Stomach smooth muscle (tissue), 2 donors: ENCODE measurements around the gene CUEDC1.
A peak's percentile ranks its signal among the peaks of the same experiment; 100 is the strongest.
"Not testable (repeated sequence)": the region's sequence is repeated elsewhere in the genome, so short reads cannot be mapped to it uniquely, and the experiment has no call there.

Experiments
- H3K27ac ChIP-seq: one replicate; pipeline ENCODE4 v1.7.0; 2013; ENCODE audit warnings: mild to moderate bottlenecking, low read length, inconsistent platforms
- H3K27me3 ChIP-seq, 2 donors: one replicate each; pipeline ENCODE4 v1.7.0; 2013; ENCODE audit warnings: low read length in 2 of 2; ENCODE audit not compliant: insufficient read depth in 2 of 2, control insufficient read depth in 1 of 2
- H3K36me3 ChIP-seq, 2 donors: one replicate each; pipeline ENCODE4 v1.7.0; 2013; ENCODE audit warnings: low read length in 2 of 2; ENCODE audit not compliant: control insufficient read depth in 2 of 2, insufficient read depth in 2 of 2
- H3K4me1 ChIP-seq: one replicate; pipeline ENCODE4 v1.7.0; 2013; ENCODE audit warnings: low read length; ENCODE audit not compliant: control insufficient read depth, insufficient read depth
- H3K4me3 ChIP-seq, 2 donors: one replicate each; pipeline ENCODE4 v1.7.0; 2013; ENCODE audit warnings: low read length in 2 of 2
- H3K9ac ChIP-seq, 2 donors: one replicate each; pipeline ENCODE4 v1.7.0; 2013; ENCODE audit warnings: low read length in 2 of 2, mild to moderate bottlenecking in 1 of 2
- H3K9me3 ChIP-seq, 2 donors: one replicate each; pipeline ENCODE4 v1.7.0; 2013; ENCODE audit warnings: low read length in 2 of 2; ENCODE audit not compliant: control insufficient read depth in 2 of 2
- donor health status: healthy.
- donor health status: Pancreatic carcinoma.

The CUEDC1 gene

DNA sequence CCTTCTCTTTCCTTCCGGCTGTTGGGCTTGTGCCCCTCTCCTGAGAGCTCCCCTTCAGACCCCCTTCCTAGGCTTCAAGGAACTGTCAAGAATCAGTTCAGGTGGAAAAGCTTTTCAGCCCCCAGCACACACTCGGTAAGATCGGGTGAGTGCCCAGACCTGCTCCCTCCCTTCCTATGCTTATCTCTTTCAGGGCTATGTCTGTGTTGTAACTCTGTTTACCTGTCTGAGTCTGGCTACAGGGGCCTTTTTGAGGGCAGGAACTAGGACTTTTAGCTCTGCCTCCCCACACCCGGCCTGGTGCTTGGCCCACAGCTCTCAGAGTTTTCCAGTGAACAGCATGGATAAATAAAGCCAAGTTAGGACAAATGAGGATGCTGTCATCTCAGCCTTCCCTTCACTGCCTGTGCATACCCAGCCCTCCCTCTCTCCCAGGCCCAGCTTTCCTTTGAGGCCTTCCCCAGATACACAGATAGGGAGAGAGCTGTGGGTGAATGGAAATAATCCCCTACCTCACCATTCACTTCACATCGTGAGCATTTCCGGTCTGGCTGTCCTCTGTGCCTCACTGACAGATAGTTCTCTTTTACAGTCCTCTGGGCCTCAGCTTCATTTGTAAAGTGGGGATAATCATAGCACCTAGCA is 99.7 kb downstream of the CUEDC1 start:
- Histone ChIP-seq H3K9me3 (no peaks in the 10 kb centered on the region), H3K9ac (peak overlapping the region; percentile 47 to 56), H3K27ac (peak overlapping the region; percentile 90), H3K4me3 (peak overlapping the region in 1 of 2 donors; percentile 44), H3K27me3 (no peaks in the 10 kb centered on the region), H3K4me1 (peaks cover 72% of the 10 kb centered on the region), H3K36me3 (no peaks in the 10 kb centered on the region)

GRCh38 chr17:57853695-57854094 is 101.5 kb downstream of the CUEDC1 start:
- peaks cover 70% of the 10 kb centered on the region for H3K4me1 ChIP-seq
- no peak overlapping the region for H3K4me3 ChIP-seq
- no peaks in the 10 kb centered on the region for H3K9me3 ChIP-seq
- no peaks in the 10 kb centered on the region for H3K27me3 ChIP-seq
- no peaks in the 10 kb centered on the region for H3K36me3 ChIP-seq
- peak overlapping the region; percentile 90 for H3K27ac ChIP-seq
- peak overlapping the region; percentile 17 to 42 for H3K9ac ChIP-seq

DNA sequence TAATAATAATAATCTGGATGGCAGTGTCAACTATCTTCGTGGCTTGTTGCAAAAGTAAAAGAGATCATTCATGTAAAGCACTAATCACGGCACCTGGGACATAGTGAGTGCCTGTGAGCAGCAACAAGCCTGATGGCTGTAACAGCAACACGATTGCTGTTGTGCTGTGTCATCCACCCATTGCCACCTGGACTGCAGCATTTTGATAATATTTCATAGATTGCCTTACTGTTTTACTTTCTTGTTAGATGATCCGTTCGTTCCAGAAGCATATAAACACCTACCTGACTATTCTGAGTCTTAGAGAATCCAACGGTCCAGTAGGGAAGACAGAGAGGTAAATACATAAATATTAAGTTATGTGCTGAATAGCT is 102.3 kb downstream of the CUEDC1 start:
- H3K4me1 ChIP-seq: peaks cover 64% of the 10 kb centered on the region
- peaks cover 0 to 1% of the 10 kb centered on the region in 2 donors for H3K36me3 ChIP-seq
- H3K27me3 ChIP-seq: no peaks in the 10 kb centered on the region
- peak overlapping the region; percentile 90 for H3K27ac ChIP-seq
- no peak overlapping the region for H3K4me3 ChIP-seq
- no peaks in the 10 kb centered on the region for H3K9me3 ChIP-seq
- peak overlapping the region in 1 of 2 donors; percentile 36 for H3K9ac ChIP-seq

DNA sequence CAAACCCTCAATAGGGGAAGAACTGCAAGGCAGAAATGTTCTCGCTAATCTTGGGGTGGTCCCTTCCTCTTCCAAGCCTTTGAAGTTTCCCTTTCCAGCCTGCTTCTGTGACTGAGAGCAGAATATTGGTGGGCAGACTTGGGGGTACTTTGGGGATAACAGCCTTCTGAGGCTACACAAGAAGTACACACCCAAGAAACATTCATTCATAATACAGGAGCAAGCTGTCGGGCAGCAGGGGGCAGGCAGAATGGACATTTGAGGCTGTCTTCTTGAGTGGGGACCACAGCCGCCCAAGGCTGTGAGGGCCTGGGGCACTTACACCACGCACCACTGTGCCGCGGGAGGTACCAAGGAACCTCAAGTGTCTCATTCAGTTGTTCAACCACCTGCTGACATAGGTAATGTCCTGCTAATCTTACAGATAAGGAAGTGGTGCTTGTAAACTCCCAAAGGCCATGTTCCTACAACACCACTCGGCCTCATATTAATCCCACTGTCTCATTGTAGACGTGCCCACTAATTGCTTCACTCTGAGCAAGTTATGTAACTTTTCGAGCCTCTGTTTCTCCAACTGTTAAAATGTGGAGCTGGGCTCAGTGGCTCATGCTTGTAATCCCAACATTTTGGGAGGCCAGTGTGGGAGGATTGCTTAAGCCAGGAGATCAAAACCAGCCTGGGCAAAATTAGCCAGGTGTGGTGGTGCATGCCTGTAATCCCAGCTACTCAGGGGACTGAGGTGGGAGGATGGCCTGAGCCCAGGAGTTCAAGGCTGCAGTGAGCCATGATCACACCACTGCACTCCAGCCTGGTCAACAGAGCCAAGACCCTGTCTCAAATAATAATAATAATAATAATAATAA is 102.9 kb downstream of the CUEDC1 start:
- Histone ChIP-seq H3K9me3 (no peaks in the 10 kb centered on the region), H3K36me3 (peaks cover 0 to 2% of the 10 kb centered on the region in 2 donors), H3K9ac (peak overlapping the region; percentile 47 to 62), H3K27ac (peak overlapping the region; percentile 90), H3K4me3 (peak overlapping the region; percentile 26 to 54), H3K4me1 (peaks cover 63% of the 10 kb centered on the region), H3K27me3 (no peaks in the 10 kb centered on the region)

GRCh38 chr17:57849874-57850754 is 105.1 kb downstream of the CUEDC1 start, which contains the start of gene MRPS23:
Gene MRPS23, minus strand, starts transcription at chr17:57850044. Its CDS starts 34 bp downstream, at chr17:57850010.
- peak within 1 kb of the TSS; percentile 98 to 99 for H3K4me3 ChIP-seq
- no peaks in the 10 kb centered on the region for H3K27me3 ChIP-seq
- H3K27ac ChIP-seq: peak within 1 kb of the TSS; percentile 95
- no peaks in the 10 kb centered on the region for H3K9me3 ChIP-seq
- peaks cover 51% of the 10 kb centered on the region for H3K4me1 ChIP-seq
- H3K36me3 ChIP-seq: peaks cover 2% of the 10 kb centered on the region in 2 donors
- H3K9ac ChIP-seq: peak within 1 kb of the TSS; percentile 90 to 94

DNA sequence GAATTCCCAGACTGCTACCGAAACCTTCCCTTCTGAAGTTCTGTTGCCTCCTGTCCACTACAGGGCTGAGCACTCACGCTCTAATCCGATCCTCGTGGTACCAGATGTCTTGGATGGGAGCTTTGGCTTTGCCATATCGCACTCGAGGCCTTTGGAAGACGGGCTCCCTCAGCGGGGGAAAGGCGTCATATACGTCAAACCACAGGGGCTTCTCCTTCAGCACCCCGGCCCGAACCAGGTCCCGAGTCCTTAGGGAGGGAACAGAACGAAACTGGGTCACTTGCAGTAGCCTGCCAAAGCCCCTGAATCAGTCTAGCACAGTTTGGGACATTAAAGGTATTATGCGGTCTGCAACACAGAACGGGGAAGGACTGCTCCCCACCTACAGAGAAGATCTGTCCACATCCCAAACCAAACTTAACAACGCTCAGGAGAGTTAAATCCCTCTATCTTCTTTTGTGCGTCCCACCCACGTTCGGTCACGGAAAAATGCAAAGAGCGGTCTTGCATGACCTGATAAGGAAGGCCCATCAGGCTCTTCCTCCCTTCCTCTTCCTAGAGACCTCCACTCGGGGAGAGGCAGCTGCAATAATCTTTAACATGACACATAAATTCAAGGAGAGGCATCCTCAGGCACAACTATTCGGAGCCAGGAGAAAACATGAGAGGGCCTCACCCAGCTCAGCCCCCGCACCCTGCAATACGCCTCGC is 105.9 kb downstream of the CUEDC1 start:
- Histone ChIP-seq H3K27ac (peak overlapping the region; percentile 95), H3K9me3 (no peaks in the 10 kb centered on the region), H3K4me3 (peak overlapping the region; percentile 98 to 99), H3K9ac (peak overlapping the region; percentile 89 to 90), H3K4me1 (peaks cover 45% of the 10 kb centered on the region), H3K27me3 (no peaks in the 10 kb centered on the region), H3K36me3 (peaks cover 2% of the 10 kb centered on the region in 2 donors)

GRCh38 chr17:57846056-57846945 is 108.9 kb downstream of the CUEDC1 start:
- H3K9ac ChIP-seq, H3K4me3 ChIP-seq, H3K9me3 ChIP-seq, H3K27ac ChIP-seq, H3K36me3 ChIP-seq, H3K27me3 ChIP-seq: not testable (repeated sequence)
- peaks cover 22% of the 10 kb centered on the region for H3K4me1 ChIP-seq

DNA sequence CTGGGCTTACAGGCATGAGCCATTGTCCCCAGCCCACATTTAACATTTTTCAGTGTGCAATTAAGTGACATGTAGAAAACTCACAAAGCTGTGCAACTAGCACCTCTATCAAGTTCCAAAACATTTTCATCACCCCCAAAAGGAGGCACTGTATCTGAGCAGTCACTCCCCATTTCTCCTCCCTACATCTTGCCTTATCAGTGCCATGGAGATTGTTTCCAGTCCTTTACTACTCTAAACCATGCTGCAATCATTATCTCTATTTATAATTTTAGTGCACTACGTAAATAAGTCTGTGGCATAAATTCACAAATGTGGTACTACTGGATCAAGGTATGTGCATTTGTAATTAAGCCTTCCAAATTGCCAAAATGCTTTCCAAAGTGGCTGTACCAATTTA is 112.9 kb downstream of the CUEDC1 start:
- peaks cover 15 to 22% of the 10 kb centered on the region in 2 donors for H3K36me3 ChIP-seq
- no peak overlapping the region for H3K4me3 ChIP-seq
- no peak overlapping the region for H3K9ac ChIP-seq
- no peaks in the 10 kb centered on the region for H3K27me3 ChIP-seq
- H3K27ac ChIP-seq: no peak overlapping the region
- no peaks in the 10 kb centered on the region for H3K9me3 ChIP-seq
- peaks cover 9% of the 10 kb centered on the region for H3K4me1 ChIP-seq

DNA sequence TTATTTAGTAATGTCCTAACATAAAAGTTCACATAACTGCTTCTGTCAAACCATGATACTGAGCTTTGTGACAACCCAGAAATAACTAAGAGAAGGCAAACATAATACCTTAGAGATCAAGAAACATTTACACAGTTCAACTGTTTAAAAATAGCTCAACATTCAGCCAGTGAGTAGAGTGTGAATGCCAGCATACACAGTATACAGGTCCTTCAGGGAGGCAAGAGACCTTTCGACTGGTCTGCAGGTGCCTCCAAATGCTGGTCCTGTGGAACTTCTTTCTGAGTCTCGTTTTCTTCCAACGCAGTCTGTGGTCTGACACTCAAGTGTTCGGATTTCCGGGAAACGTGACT is 115.7 kb downstream of the CUEDC1 start:
- Histone ChIP-seq H3K36me3 (peaks cover 15 to 25% of the 10 kb centered on the region in 2 donors), H3K4me3 (no peak overlapping the region), H3K9ac (no peak overlapping the region), H3K9me3 (no peaks in the 10 kb centered on the region), H3K27ac (peak overlapping the region; percentile 33), H3K27me3 (no peaks in the 10 kb centered on the region), H3K4me1 (peaks cover 13% of the 10 kb centered on the region)
